NCI-H2196 (cell line): ENCODE measurements around the gene ZBTB7A.
A peak's percentile ranks its signal among the peaks of the same experiment; 100 is the strongest.

Experiments used
- DNase-seq: peaks from one replicate; lab custom pipeline; 2025; ENCODE audit not compliant: unreplicated experiment; lab: John Stamatoyannopoulos, UW

The ZBTB7A gene

DNA sequence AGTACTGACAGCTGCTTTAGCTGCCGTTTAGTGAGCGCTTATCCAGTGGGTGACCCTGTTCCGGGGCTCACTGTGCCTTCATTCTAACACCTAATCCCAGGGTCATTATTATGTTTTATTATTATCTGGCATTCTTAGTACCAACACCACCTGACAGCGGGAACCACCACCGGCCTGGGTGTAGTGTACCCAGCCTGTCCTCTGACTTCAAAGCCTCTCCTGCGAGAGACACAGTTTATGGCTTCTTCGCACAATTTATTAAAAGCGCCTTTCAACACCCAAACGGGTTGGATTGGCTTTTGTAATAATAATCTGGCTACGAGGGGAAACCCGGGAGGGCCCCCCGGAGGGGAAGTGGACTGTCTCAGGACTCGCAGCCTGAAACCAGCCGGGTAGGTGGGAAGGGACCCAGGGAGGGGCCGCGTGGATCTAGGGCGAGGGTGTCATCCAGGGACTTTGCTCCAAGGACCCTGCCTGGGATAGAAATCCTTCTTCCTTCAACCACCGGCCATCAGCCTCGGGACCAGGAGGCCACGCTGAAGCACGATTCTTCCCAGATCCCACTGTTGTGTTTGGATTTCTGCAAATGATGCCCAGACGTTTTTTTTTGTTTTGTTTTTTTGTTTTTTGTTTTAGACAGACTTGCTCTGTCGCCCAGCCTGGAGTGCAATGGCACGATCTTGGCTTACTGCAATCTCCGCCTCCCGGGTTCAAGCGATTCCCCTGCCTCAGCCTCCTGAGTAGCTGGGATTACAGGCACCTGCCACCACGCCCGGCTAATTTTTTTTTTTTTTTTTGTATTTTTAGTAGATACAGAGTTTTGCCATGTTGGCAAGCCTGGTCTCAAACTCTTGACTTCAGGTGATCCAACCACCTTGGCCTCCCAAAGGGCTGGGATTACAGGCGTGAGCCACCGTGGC, 1.6 kb upstream of the ZBTB7A start:
- DNase-seq: no peak

GRCh38 chr19:4067396-4068046, 822 bp upstream of the ZBTB7A start:
- DNase-seq: no peak

DNA sequence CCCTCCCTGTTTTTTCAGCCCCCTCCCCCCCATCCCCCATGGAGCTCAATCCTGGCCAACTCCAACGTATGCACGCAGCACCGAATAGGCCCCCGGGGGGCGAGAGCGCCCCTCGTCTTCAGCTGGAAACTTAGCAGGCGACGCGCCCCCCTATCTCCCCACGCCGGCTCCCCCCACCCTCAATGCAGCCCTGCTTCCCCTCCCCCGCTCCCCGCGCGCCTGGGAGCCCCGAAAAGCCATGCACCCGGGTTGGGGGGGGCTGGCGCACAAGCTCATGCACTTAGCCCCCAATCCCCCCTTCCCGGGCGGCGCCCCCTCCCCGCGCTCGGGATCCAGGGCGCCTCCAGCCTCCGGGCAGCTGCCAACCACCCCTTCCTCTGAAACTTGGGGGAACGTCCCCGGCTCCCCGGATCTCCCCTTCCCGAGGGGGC, 508 bp downstream of the ZBTB7A start:
- no peak for DNase-seq

DNA sequence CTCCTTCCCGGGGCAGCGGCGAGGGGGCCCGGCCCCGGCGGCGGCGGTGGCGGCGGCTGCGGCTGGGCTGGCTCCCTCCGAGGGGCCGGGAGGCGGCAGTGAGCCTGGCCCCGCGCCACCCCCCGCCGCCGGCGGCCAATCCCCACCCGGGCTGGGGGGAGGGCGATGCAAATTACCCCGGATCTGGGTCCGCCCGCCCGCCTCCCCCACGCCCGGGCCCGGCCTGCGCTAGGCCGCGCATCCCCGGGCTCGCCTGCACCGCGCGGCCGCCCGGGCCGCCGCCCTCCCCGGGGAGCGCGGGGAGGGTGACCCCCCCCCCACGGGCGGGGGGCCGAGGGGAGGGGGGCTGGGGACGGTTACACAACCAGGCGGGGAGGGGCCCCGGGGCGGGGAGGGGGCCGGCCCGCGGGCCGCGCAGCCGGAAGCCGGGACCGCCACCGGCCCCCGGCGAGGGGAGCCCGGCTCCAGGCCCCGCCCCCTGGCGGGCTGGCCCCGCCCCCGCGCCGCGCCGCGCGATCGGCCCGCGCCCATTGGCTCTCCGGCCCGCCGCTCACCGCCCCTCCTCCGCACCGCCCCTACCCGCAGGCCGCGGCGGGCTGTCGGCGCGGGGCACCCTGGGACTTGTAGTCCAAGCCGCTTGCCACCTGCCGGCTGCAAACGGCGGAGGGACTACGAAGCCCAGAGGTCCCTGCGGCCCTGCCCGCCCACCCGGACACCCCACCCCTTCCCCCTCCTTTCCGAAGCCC, 1.1 kb downstream of the ZBTB7A start:
- DNase-seq: peak; percentile 97

GRCh38 chr19:4064496-4065260, 2.0 kb downstream of the ZBTB7A start:
- peak; percentile 15 for DNase-seq

GRCh38 chr19:4064149-4064495, 2.6 kb downstream of the ZBTB7A start:
- DNase-seq: no peak

DNA sequence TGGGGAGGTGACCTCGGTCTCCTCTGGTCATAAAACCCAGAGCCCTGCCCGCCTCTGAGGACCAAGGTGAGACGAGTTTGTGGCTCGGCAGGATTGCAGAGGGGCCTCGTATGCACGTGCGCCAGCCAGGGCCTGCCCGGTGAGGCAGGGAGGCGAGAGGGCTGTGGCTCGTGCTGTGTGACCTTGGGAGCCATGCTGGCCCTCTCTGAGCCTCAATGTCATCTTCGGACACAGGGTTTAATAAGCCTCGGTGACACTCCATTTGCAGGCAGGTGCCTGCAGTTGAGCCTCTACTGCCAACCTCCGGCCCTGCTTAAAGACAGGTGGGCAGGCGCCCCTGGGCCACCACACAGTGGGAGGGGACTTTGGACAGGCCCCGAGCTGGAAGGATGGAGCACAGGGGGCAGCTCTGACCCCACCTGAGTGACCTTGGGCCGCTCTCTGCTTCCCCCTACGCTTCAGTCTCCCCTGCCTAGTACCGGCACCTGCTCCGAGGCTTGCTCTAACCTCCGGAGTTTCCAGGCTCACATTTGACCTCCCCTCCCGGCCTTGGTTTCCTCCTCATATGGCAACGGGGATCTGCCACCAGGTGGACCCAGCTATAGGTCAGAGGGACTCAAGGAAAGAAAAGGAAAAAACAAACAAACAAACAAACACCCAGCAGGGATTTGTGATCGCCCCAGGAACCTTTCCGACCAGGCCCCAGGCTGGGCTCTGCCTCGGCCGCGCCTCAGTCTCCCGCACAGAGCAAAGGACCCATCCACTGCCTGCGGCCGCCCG, 3.1 kb downstream of the ZBTB7A start:
- no peak for DNase-seq

DNA sequence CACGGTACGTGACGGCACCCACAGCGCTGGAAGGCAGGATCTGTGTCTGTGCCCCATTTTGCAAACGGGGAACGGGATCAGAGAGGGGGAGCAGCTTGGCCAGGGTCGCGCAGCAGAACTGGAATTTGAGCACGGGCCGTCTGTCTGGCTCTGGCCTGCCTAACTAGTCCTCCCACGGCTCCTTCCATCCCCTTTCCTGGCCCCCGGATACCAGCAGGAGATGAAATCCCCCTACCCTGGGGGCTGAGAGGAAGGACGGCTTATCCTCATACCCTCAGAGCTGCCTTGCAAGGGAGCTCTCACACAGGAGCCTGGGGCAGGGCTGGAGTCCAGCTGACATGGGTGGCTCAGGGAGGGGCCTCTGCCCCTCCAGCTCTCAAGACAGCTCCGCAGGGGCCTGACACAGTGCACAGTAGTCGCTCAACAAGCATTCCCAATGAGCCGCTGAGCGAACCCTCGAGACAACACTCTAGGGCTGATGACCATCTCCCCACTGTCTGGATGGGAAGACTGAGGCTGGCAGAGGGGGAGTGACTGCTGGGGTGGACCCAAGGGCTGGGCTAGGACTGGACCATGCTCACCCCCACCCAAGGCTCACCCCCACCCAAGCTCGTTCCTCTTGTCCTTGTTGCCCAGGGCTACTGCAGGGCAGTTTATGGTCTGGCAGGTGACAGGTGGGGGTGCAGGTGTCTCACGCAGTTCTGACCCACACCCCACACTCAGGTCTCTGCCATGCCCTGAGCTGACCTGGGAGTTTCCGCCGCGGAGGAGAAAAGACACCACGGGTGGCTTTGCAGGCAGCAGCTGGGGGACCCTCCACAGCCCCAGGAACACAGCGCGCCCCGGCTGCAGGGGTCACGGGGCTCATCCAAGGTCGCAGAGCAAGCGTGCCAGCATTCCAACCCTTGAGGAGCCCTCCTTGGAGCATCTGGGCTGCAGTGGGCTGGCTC, 4.0 kb downstream of the ZBTB7A start:
- DNase-seq: no peak

- peak; percentile 90 for DNase-seq
Observed at GRCh38 chr19:4061683-4062418, 4.8 kb downstream of the ZBTB7A start.

GRCh38 chr19:4061178-4061682, 5.5 kb downstream of the ZBTB7A start:
- peak; percentile 75 for DNase-seq

DNA sequence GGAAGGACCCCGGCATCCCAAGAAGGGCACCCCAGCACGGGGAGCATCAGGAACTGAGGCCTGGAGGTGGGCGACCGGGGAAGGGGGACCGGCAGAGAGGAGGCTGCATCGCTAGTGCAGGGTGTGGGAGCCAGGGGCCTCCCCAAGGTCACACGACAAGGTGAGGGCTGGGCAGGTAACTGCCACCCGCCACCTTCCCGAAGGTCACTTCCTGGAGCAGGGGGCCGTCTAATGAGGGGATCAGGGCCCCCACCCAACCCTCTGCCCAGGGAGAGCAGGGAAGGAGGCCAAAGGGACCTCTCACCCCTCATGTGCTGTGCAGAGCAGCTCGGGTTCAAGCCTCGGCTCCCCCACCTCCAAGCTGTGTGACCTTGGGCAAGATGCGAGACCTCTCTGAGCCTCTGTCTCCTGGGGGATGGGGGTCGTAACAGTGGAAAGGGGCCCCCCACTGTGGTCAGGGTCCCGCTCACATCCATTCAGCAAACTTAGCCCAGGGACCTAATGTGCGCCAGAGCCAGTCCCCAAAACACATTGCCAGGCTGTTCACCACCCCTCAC, 6.0 kb downstream of the ZBTB7A start:
- no peak for DNase-seq

- DNase-seq: no peak
Observed at GRCh38 chr19:4059891-4060620, 6.6 kb downstream of the ZBTB7A start.

- no peak for DNase-seq
Observed at GRCh38 chr19:4059453-4059871, 7.2 kb downstream of the ZBTB7A start.

DNA sequence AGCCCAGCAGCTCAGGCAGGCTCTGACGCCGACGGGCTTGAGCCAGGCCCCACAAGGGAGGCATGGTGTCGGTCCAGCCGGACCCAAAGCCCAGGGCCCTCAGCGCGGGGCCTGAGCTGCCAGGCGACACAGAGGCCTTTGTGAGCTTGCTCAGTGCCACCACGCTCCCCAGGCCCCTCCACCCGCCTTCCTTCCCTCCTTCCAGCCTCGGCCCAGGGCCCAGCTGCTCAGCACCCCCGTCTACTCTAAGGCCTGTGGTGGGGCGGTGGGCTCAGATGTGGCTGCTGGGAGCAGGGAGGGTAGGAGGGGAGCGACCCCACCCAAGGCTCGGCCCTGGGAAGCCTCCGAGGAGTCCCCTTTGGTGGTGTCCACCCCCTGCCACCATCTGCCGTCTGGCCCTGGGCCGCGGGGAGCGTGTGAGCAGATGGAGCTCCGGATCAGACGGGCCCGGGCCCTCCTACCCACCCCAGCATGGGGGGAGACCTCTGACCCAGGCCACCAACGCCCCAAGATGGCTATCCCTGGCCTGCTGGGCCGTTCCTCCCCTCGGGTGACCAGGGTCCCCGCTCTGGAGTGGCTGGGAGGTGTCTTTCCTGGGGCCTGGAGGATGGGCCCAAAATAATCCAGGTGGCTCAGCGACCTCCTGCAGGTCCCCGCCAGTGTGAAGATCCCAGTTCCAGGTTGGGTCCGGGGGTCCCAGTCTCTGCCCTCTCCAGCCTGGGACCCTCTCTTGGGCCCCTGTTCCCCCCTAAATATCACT, 7.8 kb downstream of the ZBTB7A start:
- DNase-seq: no peak

- no peak for DNase-seq
Observed at GRCh38 chr19:4057931-4058692, 8.6 kb downstream of the ZBTB7A start.

- no peak for DNase-seq
Observed at GRCh38 chr19:4055209-4055552, 11.5 kb downstream of the ZBTB7A start.
